DMS153 (cell line): Measurements from ENCODE around the gene OR52W1.
A peak's percentile ranks its signal among the peaks of the same experiment; 100 is the strongest.
"Not testable (repeated sequence)": the region's sequence is repeated elsewhere in the genome, so short reads cannot be mapped to it uniquely, and the experiment has no call there.

Experiments
- DNase-seq: peaks from one replicate; lab custom pipeline; 2025; lab: John Stamatoyannopoulos, UW

The OR52W1 gene

GRCh38 chr11:6217722-6218121 lies 18.7 kb downstream of the OR52W1 start:
- no peak for DNase-seq

- no peak for DNase-seq
Observed at GRCh38 chr11:6219359-6219758, 20.3 kb downstream of the OR52W1 start.

GRCh38 chr11:6223854-6224253 lies 24.8 kb downstream of the OR52W1 start:
- DNase-seq, result no peak

- DNase-seq, result no peak
Observed at GRCh38 chr11:6224421-6224820, 25.4 kb downstream of the OR52W1 start.

GRCh38 chr11:6225024-6225423 lies 26.0 kb downstream of the OR52W1 start:
- no peak for DNase-seq

- DNase-seq, result no peak
Observed at GRCh38 chr11:6225896-6226295, 26.9 kb downstream of the OR52W1 start.

GRCh38 chr11:6228520-6228919 lies 29.5 kb downstream of the OR52W1 start:
- DNase-seq, result no peak

- DNase-seq, result no peak
Observed at GRCh38 chr11:6229911-6230310, 30.9 kb downstream of the OR52W1 start.

GRCh38 chr11:6232899-6233298 lies 33.9 kb downstream of the OR52W1 start:
- DNase-seq, result no peak

- DNase-seq, result no peak
Observed at GRCh38 chr11:6233984-6234386, 35.0 kb downstream of the OR52W1 start.

GRCh38 chr11:6234387-6235107 lies 35.5 kb downstream of the OR52W1 start, which contains the start of gene FHIP1B:
FHIP1B (minus strand) TSS chr11:6234636; CDS start chr11:6224516, 10,120 bp downstream.
- peak; percentile 99 for DNase-seq

GRCh38 chr11:6237266-6237665 lies 38.2 kb downstream of the OR52W1 start:
- no peak for DNase-seq

- no peak for DNase-seq
Observed at GRCh38 chr11:6237761-6238302, 38.8 kb downstream of the OR52W1 start.

- DNase-seq, result peak; percentile 44
Observed at GRCh38 chr11:6238902-6239301, 39.9 kb downstream of the OR52W1 start, which contains the start of gene CNGA4. CNGA4 (plus strand) TSS chr11:6239089; CDS start chr11:6239207, 118 bp downstream.

GRCh38 chr11:6240139-6240538 lies 41.1 kb downstream of the OR52W1 start:
- DNase-seq, result no peak

- DNase-seq, result no peak
Observed at GRCh38 chr11:6240781-6241180, 41.8 kb downstream of the OR52W1 start.

- DNase-seq, result no peak
Observed at GRCh38 chr11:6241316-6241715, 42.3 kb downstream of the OR52W1 start.

- DNase-seq, result no peak
Observed at GRCh38 chr11:6245536-6245935, 46.5 kb downstream of the OR52W1 start.

GRCh38 chr11:6248248-6248647 lies 49.2 kb downstream of the OR52W1 start:
- no peak for DNase-seq

- not testable (repeated sequence) for DNase-seq
Observed at GRCh38 chr11:6248897-6249296, 49.9 kb downstream of the OR52W1 start.
